ENCODE results near the gene PHTF2. TPM values are rescaled to one million over a fixed set of nuclear protein-coding genes. Genes with fewer than 3 reads are reported as not detected.

PHTF2 gene
- total RNA-seq, 1 experiment from 2014 or later, result 5.7 TPM

- no peak for DNase-seq
- H3K4me3 ChIP-seq, result no peak overlapping the region
- H3K36me3 ChIP-seq, result no peaks in the 10 kb centered on the region
- no peaks in the 10 kb centered on the region for H3K27me3 ChIP-seq
- no peaks in the 10 kb centered on the region for H3K9me3 ChIP-seq
These were observed 79.9 kb downstream of the PHTF2 start for GRCh38 chr7:77878500-77878899.

- Histone ChIP-seq H3K4me3 (no peak overlapping the region), H3K36me3 (no peaks in the 10 kb centered on the region), H3K27me3 (no peaks in the 10 kb centered on the region), H3K9me3 (no peaks in the 10 kb centered on the region)
- DNase-seq, result no peak
These were observed 80.7 kb downstream of the PHTF2 start for GRCh38 chr7:77879272-77879671.

GRCh38 chr7:77881871-77882270 is 83.3 kb downstream of the PHTF2 start:
- Histone ChIP-seq H3K36me3 (no peaks in the 10 kb centered on the region), H3K9me3 (no peaks in the 10 kb centered on the region), H3K4me3 (no peak overlapping the region), H3K27me3 (no peaks in the 10 kb centered on the region)
- no peak for DNase-seq

GRCh38 chr7:77885155-77885554 is 86.6 kb downstream of the PHTF2 start:
- Histone ChIP-seq H3K4me3 (no peak overlapping the region), H3K36me3 (no peaks in the 10 kb centered on the region), H3K9me3 (no peaks in the 10 kb centered on the region), H3K27me3 (no peaks in the 10 kb centered on the region)
- no peak for DNase-seq

- Histone ChIP-seq H3K36me3 (no peaks in the 10 kb centered on the region), H3K4me3 (no peak overlapping the region), H3K9me3 (no peaks in the 10 kb centered on the region), H3K27me3 (no peaks in the 10 kb centered on the region)
- DNase-seq, result peak; percentile 57
These were observed 89.0 kb downstream of the PHTF2 start for GRCh38 chr7:77887567-77887966.

- no peaks in the 10 kb centered on the region for H3K9me3 ChIP-seq
- H3K27me3 ChIP-seq, result no peaks in the 10 kb centered on the region
- DNase-seq, result no peak
- no peak overlapping the region for H3K4me3 ChIP-seq
- no peaks in the 10 kb centered on the region for H3K36me3 ChIP-seq
These were observed 90.4 kb downstream of the PHTF2 start for GRCh38 chr7:77888998-77889397.

GRCh38 chr7:77893813-77894212 is 95.2 kb downstream of the PHTF2 start:
- no peaks in the 10 kb centered on the region for H3K9me3 ChIP-seq
- no peak for DNase-seq
- no peak overlapping the region for H3K4me3 ChIP-seq
- no peaks in the 10 kb centered on the region for H3K27me3 ChIP-seq
- no peaks in the 10 kb centered on the region for H3K36me3 ChIP-seq

- H3K27me3 ChIP-seq, result no peaks in the 10 kb centered on the region
- no peak for DNase-seq
These were observed 96.1 kb downstream of the PHTF2 start for GRCh38 chr7:77894574-77895091.

GRCh38 chr7:77895905-77896304 is 97.3 kb downstream of the PHTF2 start:
- H3K4me3 ChIP-seq, result no peak overlapping the region
- no peaks in the 10 kb centered on the region for H3K27me3 ChIP-seq
- H3K36me3 ChIP-seq, result peaks cover 2% of the 10 kb centered on the region; the same call in 1 of the 2 replicates
- H3K9me3 ChIP-seq, result no peaks in the 10 kb centered on the region
- no peak for DNase-seq

More at GRCh38 chr7:77894574-77895091, 96.1 kb downstream of the PHTF2 start:
- H3K36me3 ChIP-seq, result no peaks in the 10 kb centered on the region
- no peak overlapping the region for H3K4me3 ChIP-seq
- H3K9me3 ChIP-seq, result no peaks in the 10 kb centered on the region

- H3K27me3 ChIP-seq, result no peaks in the 10 kb centered on the region
- H3K36me3 ChIP-seq, result peaks cover 2% of the 10 kb centered on the region; the same call in 1 of the 2 replicates
- no peak overlapping the region for H3K4me3 ChIP-seq
- DNase-seq, result no peak
- H3K9me3 ChIP-seq, result no peaks in the 10 kb centered on the region
These were observed 98.5 kb downstream of the PHTF2 start for GRCh38 chr7:77897004-77897547.

- Histone ChIP-seq H3K9me3 (no peaks in the 10 kb centered on the region), H3K27me3 (no peaks in the 10 kb centered on the region), H3K36me3 (peaks cover 2% of the 10 kb centered on the region), H3K4me3 (no peak overlapping the region)
- DNase-seq, result no peak
These were observed 100.9 kb downstream of the PHTF2 start for GRCh38 chr7:77899516-77899915.

- Histone ChIP-seq H3K36me3 (peaks cover 2% of the 10 kb centered on the region), H3K27me3 (no peaks in the 10 kb centered on the region), H3K9me3 (no peaks in the 10 kb centered on the region), H3K4me3 (no peak overlapping the region)
- DNase-seq, result peak; percentile 2
These were observed 105.0 kb downstream of the PHTF2 start for GRCh38 chr7:77903597-77903996.

- H3K4me3 ChIP-seq, result no peak overlapping the region
- no peaks in the 10 kb centered on the region for H3K9me3 ChIP-seq
- peaks cover 2% of the 10 kb centered on the region for H3K36me3 ChIP-seq
- H3K27me3 ChIP-seq, result no peaks in the 10 kb centered on the region
- DNase-seq, result no peak
These were observed 105.7 kb downstream of the PHTF2 start for GRCh38 chr7:77904252-77904651.

GRCh38 chr7:77907281-77907680 is 108.7 kb downstream of the PHTF2 start:
- Histone ChIP-seq H3K27me3 (no peaks in the 10 kb centered on the region), H3K9me3 (no peaks in the 10 kb centered on the region), H3K36me3 (no peaks in the 10 kb centered on the region; the same call in none of the 2 replicates), H3K4me3 (no peak overlapping the region)
- no peak for DNase-seq

GRCh38 chr7:77908664-77909063 is 110.1 kb downstream of the PHTF2 start:
- H3K27me3 ChIP-seq, result no peaks in the 10 kb centered on the region
- no peaks in the 10 kb centered on the region; the same call in 1 of the 2 replicates for H3K36me3 ChIP-seq
- H3K9me3 ChIP-seq, result no peaks in the 10 kb centered on the region
- no peak overlapping the region for H3K4me3 ChIP-seq
- DNase-seq, result no peak

- no peak for DNase-seq
- Histone ChIP-seq H3K36me3 (no peaks in the 10 kb centered on the region; the same call in 1 of the 2 replicates), H3K4me3 (no peak overlapping the region), H3K27me3 (no peaks in the 10 kb centered on the region), H3K9me3 (no peaks in the 10 kb centered on the region)
These were observed 111.6 kb downstream of the PHTF2 start for GRCh38 chr7:77910124-77910523.

- H3K36me3 ChIP-seq, result no peaks in the 10 kb centered on the region; the same call in 1 of the 2 replicates
- H3K9me3 ChIP-seq, result no peaks in the 10 kb centered on the region
- no peak for DNase-seq
- H3K4me3 ChIP-seq, result no peak overlapping the region
- H3K27me3 ChIP-seq, result no peaks in the 10 kb centered on the region
These were observed 113.7 kb downstream of the PHTF2 start for GRCh38 chr7:77912293-77912692.

GRCh38 chr7:77913977-77914607 is 115.5 kb downstream of the PHTF2 start:
- Histone ChIP-seq H3K36me3 (no peaks in the 10 kb centered on the region; the same call in 1 of the 2 replicates), H3K4me3 (no peak overlapping the region), H3K9me3 (no peaks in the 10 kb centered on the region), H3K27me3 (no peaks in the 10 kb centered on the region)
- no peak for DNase-seq
